ENCODE data around the gene SBF2. TPM values are rescaled to one million over a fixed set of nuclear protein-coding genes. Genes with fewer than 3 reads are reported as not detected.
"Not testable (repeated sequence)": the region's sequence is repeated elsewhere in the genome, so short reads cannot be mapped to it uniquely, and the experiment has no call there.

Gene SBF2
- total RNA-seq, 4 donors from 2014 or later = 53.8 to 125 (median 76.4) TPM

- ATAC-seq (ENCODE audit: low FRiP score) = no peak
Measured at GRCh38 chr11:10096987-10097386, 197.0 kb downstream of the SBF2 start.

GRCh38 chr11:10095412-10096208, 198.4 kb downstream of the SBF2 start:
- ATAC-seq (ENCODE audit: low FRiP score) (no peak), DNase-seq (ENCODE audit: low spot score) (no peak)
- no peak for TF ChIP-seq CTCF (IDR thresholded peaks at IDR 0.05)

More at GRCh38 chr11:10096987-10097386, 197.0 kb downstream of the SBF2 start:
- DNase-seq (ENCODE audit: low spot score) = no peak
- no peak for TF ChIP-seq CTCF (IDR thresholded peaks at IDR 0.05)

- ATAC-seq (ENCODE audit: low FRiP score) (no peak), DNase-seq (ENCODE audit: low spot score) (no peak)
- no peak for TF ChIP-seq CTCF (IDR thresholded peaks at IDR 0.05)
Measured at GRCh38 chr11:10092426-10092825, 201.6 kb downstream of the SBF2 start.

GRCh38 chr11:10091314-10092045, 202.5 kb downstream of the SBF2 start:
- no peak for DNase-seq (ENCODE audit: low spot score)
- TF ChIP-seq CTCF (IDR thresholded peaks at IDR 0.05) = no peak
- no peak for ATAC-seq (ENCODE audit: low FRiP score)

GRCh38 chr11:10087923-10088225, 206.1 kb downstream of the SBF2 start:
- ATAC-seq (ENCODE audit: low FRiP score); DNase-seq (ENCODE audit: low spot score): not testable (repeated sequence)

- ATAC-seq (ENCODE audit: low FRiP score) = no peak
- no peak for DNase-seq (ENCODE audit: low spot score)
- no peak for TF ChIP-seq CTCF (IDR thresholded peaks at IDR 0.05)
Measured at GRCh38 chr11:10087186-10087922, 206.7 kb downstream of the SBF2 start.

GRCh38 chr11:10080138-10080537, 213.9 kb downstream of the SBF2 start:
- DNase-seq (ENCODE audit: low spot score) = no peak
- no peak for TF ChIP-seq CTCF (IDR thresholded peaks at IDR 0.05)
- no peak for ATAC-seq (ENCODE audit: low FRiP score)
